K562 (cell line): ENCODE results near the gene PPIP5K2. TPM values are rescaled to one million over a fixed set of nuclear protein-coding genes. Genes with fewer than 3 reads are reported as not detected.

Experiments
- CXXC5 ChIP-seq: fragments of 250-450 bp; sonication (Bioruptor Pico); IDR thresholded peaks from 2 replicates; pipeline ENCODE4 v1.8.0; 2022; ENCODE audit warnings: inconsistent platforms, mild to moderate bottlenecking, moderate library complexity
- ELF4 ChIP-seq: fragments of 450-650 bp; formaldehyde crosslinking; IDR thresholded peaks from 2 replicates; pipeline ENCODE4 v1.4.0; 2022; ENCODE audit warnings: missing genetic modification characterization
- ETS2 ChIP-seq: IDR thresholded peaks from 2 replicates; pipeline ENCODE4 v1.6.1; 2016; ENCODE audit warnings: borderline replicate concordance, missing genetic modification characterization, mild to moderate bottlenecking, moderate library complexity, missing compliant biosample characterization; ENCODE audit not compliant: poor library complexity, severe bottlenecking
- FOSL1 ChIP-seq: fragments of 200-800 bp; sonication (Bioruptor generic); conservative IDR thresholded peaks from 2 replicates; pipeline ENCODE4 v1.6.1; 2016; ENCODE audit warnings: missing genetic modification characterization, missing compliant biosample characterization
- FOXP1 ChIP-seq: sonication (generic); formaldehyde crosslinking; IDR thresholded peaks from 2 replicates; pipeline ENCODE4 v1.8.0; 2022; ENCODE audit warnings: mild to moderate bottlenecking, missing genetic modification reagents
- GABPB2 ChIP-seq: fragments of 250-450 bp; sonication (Bioruptor Pico); conservative IDR thresholded peaks from 2 replicates; pipeline ENCODE4 v1.5.1; 2021; ENCODE audit warnings: mild to moderate bottlenecking
- HDAC1 ChIP-seq, 2 experiments: fragments of 450-650 bp; IDR thresholded peaks; 2 replicates each; pipeline ENCODE4 v1.6.1; 2016 to 2017; ENCODE audit warnings: inconsistent platforms in 1 of 2, mild to moderate bottlenecking in 1 of 2, moderate library complexity in 1 of 2
- JUN ChIP-seq, 2 experiments: sonication (generic) in 1 of 2; formaldehyde crosslinking in 1 of 2; IDR thresholded peaks; 2 replicates each; pipeline versions ENCODE4 v1.6.1 to v1.8.0; 2012 to 2022; ENCODE audit warnings: borderline replicate concordance in 2 of 2, mild to moderate bottlenecking in 2 of 2, improper control_type of control experiment in 1 of 2, low read depth in 1 of 2, low read length in 1 of 2, missing genetic modification reagents in 1 of 2
- L3MBTL2 ChIP-seq: fragments of 450-650 bp; IDR thresholded peaks from 2 replicates; pipeline ENCODE4 v1.6.1; 2016; ENCODE audit warnings: mild to moderate bottlenecking, moderate library complexity
- MAX ChIP-seq: sonication (generic); formaldehyde crosslinking; IDR thresholded peaks from 2 replicates; pipeline ENCODE4 v1.9.0; 2022; ENCODE audit warnings: mild to moderate bottlenecking, missing genetic modification reagents
- MNT ChIP-seq, 2 experiments: fragments of 450-650 bp; conservative IDR thresholded peaks; 2 replicates each; pipeline ENCODE4 v1.6.1; 2017; ENCODE audit warnings: mild to moderate bottlenecking in 2 of 2, moderate library complexity in 2 of 2
- NCOR1 ChIP-seq: fragments of 450-650 bp; IDR thresholded peaks from 2 replicates; pipeline ENCODE4 v1.6.1; 2016; ENCODE audit warnings: mild to moderate bottlenecking, moderate library complexity
- NR4A1 ChIP-seq, 2 experiments: fragments of 250-450 bp in 1 of 2; fragments of 450-650 bp in 1 of 2; sonication (Bioruptor Pico) in 1 of 2; IDR thresholded peaks; 2 replicates each; pipeline versions ENCODE4 v1.4.0 to v1.6.1; 2016 to 2020; ENCODE audit warnings: mild to moderate bottlenecking in 2 of 2, missing compliant biosample characterization in 1 of 2, missing genetic modification characterization in 1 of 2, moderate library complexity in 1 of 2
- POLR3G ChIP-seq: IDR thresholded peaks from 2 replicates; pipeline ENCODE4 v1.6.1; 2011; ENCODE audit not compliant: insufficient read length, insufficient replicate concordance; ENCODE audit errors: extremely low read depth
- SMARCA5 ChIP-seq: fragments of 450-650 bp; IDR thresholded peaks from 2 replicates; pipeline ENCODE4 v1.6.1; 2016
- SMARCB1 ChIP-seq: IDR thresholded peaks from 2 replicates; pipeline ENCODE4 v1.6.1; 2011; ENCODE audit warnings: improper control_type of control experiment, low read depth; ENCODE audit not compliant: insufficient read length
- SP2 ChIP-seq: IDR thresholded peaks from 2 replicates; pipeline ENCODE4 v1.6.1; 2011; ENCODE audit warnings: mild to moderate bottlenecking, low read depth, low read length, moderate library complexity; ENCODE audit not compliant: poor library complexity, severe bottlenecking; ENCODE audit errors: extremely low read depth
- SPI1 ChIP-seq: IDR thresholded peaks from 2 replicates; pipeline ENCODE4 v1.6.1; 2011; ENCODE audit warnings: low read depth, low read length, control low read depth, borderline replicate concordance
- TAL1 ChIP-seq: fragments of 450-650 bp; IDR thresholded peaks from 2 replicates; pipeline ENCODE4 v1.6.1; 2016; ENCODE audit warnings: mild to moderate bottlenecking
- TBP ChIP-seq: optimal IDR thresholded peaks from 2 replicates; pipeline ENCODE3; 2011; ENCODE audit warnings: low read depth, low read length, improper control_type of control experiment
- YY1 ChIP-seq, 3 experiments: IDR thresholded peaks; 2 replicates each; pipeline ENCODE4 v1.6.1; 2011; ENCODE audit warnings: low read length in 2 of 3, mild to moderate bottlenecking in 2 of 3, moderate library complexity in 2 of 3, borderline replicate concordance in 1 of 3, control low read depth in 1 of 3, low read depth in 1 of 3; ENCODE audit not compliant: insufficient read depth in 3 of 3, insufficient replicate concordance in 2 of 3, control insufficient read depth in 1 of 3, insufficient read length in 1 of 3; ENCODE audit errors: extremely low read depth in 1 of 3
- ZBTB12 ChIP-seq: fragments of 250-450 bp; sonication (Bioruptor Pico); IDR thresholded peaks from 2 replicates; pipeline ENCODE4 v1.4.0; 2020
- ZNF224 ChIP-seq: sonication (generic); formaldehyde crosslinking; IDR thresholded peaks from 2 replicates; pipeline ENCODE4 v1.8.0; 2022; ENCODE audit warnings: mild to moderate bottlenecking, missing genetic modification reagents
- ZNF431 ChIP-seq: sonication (generic); formaldehyde crosslinking; IDR thresholded peaks from 2 replicates; pipeline ENCODE4 v1.8.0; 2022; ENCODE audit warnings: mild to moderate bottlenecking, missing genetic modification reagents
- ZNF57 ChIP-seq: fragments of 450-650 bp; formaldehyde crosslinking; IDR thresholded peaks from 2 replicates; pipeline ENCODE4 v1.4.0; 2020; ENCODE audit warnings: mild to moderate bottlenecking, moderate library complexity
- ZNF584 ChIP-seq: fragments of 200-800 bp; sonication (Bioruptor generic); IDR thresholded peaks from 2 replicates; pipeline ENCODE4 v1.6.1; 2016; ENCODE audit warnings: low read depth, mild to moderate bottlenecking, missing genetic modification characterization, missing compliant biosample characterization
- polyA plus RNA-seq, 8 experiments: library from polyadenylated mRNA; depleted of rRNA in 4 of 8; stranded (reverse) in 5 of 8; unstranded in 3 of 8; fragments of >200 nt; fragmentation: Nextera tagmentation in 2 of 8; fragmentation: Illumina TruSeq in 1 of 8; extraction: Ambion mirVana in 2 of 8; extraction: Trizol in 1 of 8; gene quantifications; 2 replicates each; pipeline versions ENCODE4 v1.2.1 to v1.2.3, GENCODE V29; 2011 to 2014; ENCODE audit warnings: inconsistent platforms in 1 of 8, missing spikeins in 1 of 8
- total RNA-seq, 7 experiments: library from RNA; depleted of rRNA in 6 of 7; stranded (reverse); fragments of >200 nt in 6 of 7; fragmentation: Illumina TruSeq in 2 of 7; extraction: Trizol in 2 of 7; gene quantifications; 2 replicates each; pipeline versions ENCODE4 v1.2.1 to v1.2.3, GENCODE V29; 2011 to 2021; ENCODE audit warnings: low replicate concordance in 1 of 7

Gene PPIP5K2
- total and polyA plus RNA-seq, 9 of the 15 experiments (the other 6 are each of a cell fraction or from before 2014, with no cell fraction given) = 39.4 to 150 (median 99.1) TPM

- TF ChIP-seq YY1 (IDR thresholded peaks at IDR 0.05; ENCODE audit: borderline replicate concordance in 1 of 3, control insufficient read depth in 1 of 3, extremely low read depth in 1 of 3, insufficient read depth in 3 of 3, insufficient read length in 1 of 3, insufficient replicate concordance in 2 of 3, low read depth in 1 of 3, low read length in 2 of 3) = peak in 1 of 3 experiments; percentile 13
- peak; percentile 41 for TF ChIP-seq TBP
- TF ChIP-seq SPI1 = peak; percentile 29; the same call in 1 of the 2 replicates
- no peak for TF ChIP-seq ZNF584 (CRISPR knock-in tag)
- no peak for TF ChIP-seq ELF4 (CRISPR knock-in tag)
- TF ChIP-seq MNT (conservative IDR thresholded peaks at IDR 0.05) = no peak
- TF ChIP-seq ETS2 (tag) = no peak
- TF ChIP-seq TAL1 = no peak
- TF ChIP-seq SMARCB1 = no peak
- no peak for TF ChIP-seq NR4A1 (CRISPR knock-in tag; IDR thresholded peaks at IDR 0.05)
- TF ChIP-seq NR4A1 (tag; IDR thresholded peaks at IDR 0.05) = no peak
- no peak for TF ChIP-seq GABPB2 (CRISPR knock-in tag)
- TF ChIP-seq MAX = no peak
- TF ChIP-seq L3MBTL2 = 0 out of 2 replicates have a peak, but pooled peaks have one; percentile 4
- TF ChIP-seq SMARCA5 = no peak
- no peak for TF ChIP-seq SP2
- TF ChIP-seq HDAC1 (IDR thresholded peaks at IDR 0.05) = peak in 1 of 2 experiments; percentile 3; a peak in 1 of 4 replicates
- no peak for TF ChIP-seq ZNF57 (CRISPR knock-in tag)
- no peak for TF ChIP-seq NCOR1
- peak; percentile 8; the same call in 1 of the 2 replicates for TF ChIP-seq CXXC5 (CRISPR knock-in tag)
- TF ChIP-seq ZBTB12 (CRISPR knock-in tag) = no peak
- TF ChIP-seq FOSL1 (tag) = no peak
- peak; percentile 58; the same call in 1 of the 2 replicates for TF ChIP-seq FOXP1 (CRISPR knock-in tag)
- no peak for TF ChIP-seq ZNF431 (CRISPR knock-in tag)
- no peak for TF ChIP-seq POLR3G
- no peak for TF ChIP-seq JUN (IDR thresholded peaks at IDR 0.05; ENCODE audit: borderline replicate concordance, low read depth, low read length)
- no peak for TF ChIP-seq JUN (CRISPR knock-in tag; IDR thresholded peaks at IDR 0.05; ENCODE audit: borderline replicate concordance)
- TF ChIP-seq ZNF224 (CRISPR knock-in tag) = no peak
These were observed 603 bp downstream of the PPIP5K2 start (continued) for GRCh38 chr5:103120607-103121200.
